K562 (cell line): ENCODE results near the gene SLC1A5. TPM values are rescaled to one million over a fixed set of nuclear protein-coding genes. Genes with fewer than 3 reads are reported as not detected.

Experiments
- ASH1L ChIP-seq: fragments of 450-650 bp; IDR thresholded peaks from 2 replicates; pipeline ENCODE4 v1.6.1; 2018; ENCODE audit warnings: borderline replicate concordance, mild to moderate bottlenecking, low read depth; ENCODE audit not compliant: partially characterized antibody
- CBFA2T3 ChIP-seq: fragments of 450-650 bp; IDR thresholded peaks from 2 replicates; pipeline ENCODE4 v1.6.1; 2017
- ELF4 ChIP-seq: fragments of 450-650 bp; formaldehyde crosslinking; IDR thresholded peaks from 2 replicates; pipeline ENCODE4 v1.4.0; 2022; ENCODE audit warnings: missing genetic modification characterization
- USF1 ChIP-seq: sonication (generic); formaldehyde crosslinking; IDR thresholded peaks from 2 replicates; pipeline ENCODE4 v1.9.0; 2022; ENCODE audit warnings: mild to moderate bottlenecking, missing genetic modification reagents
- ZNF175 ChIP-seq: fragments of 200-800 bp; sonication (Bioruptor generic); IDR thresholded peaks from 2 replicates; pipeline ENCODE4 v1.6.1; 2016; ENCODE audit warnings: low read depth, mild to moderate bottlenecking, missing genetic modification characterization, missing compliant biosample characterization
- ZNF589 ChIP-seq: fragments of 200-800 bp; sonication (Bioruptor generic); IDR thresholded peaks from 2 replicates; pipeline ENCODE4 v1.6.1; 2016; ENCODE audit warnings: low read depth, missing genetic modification characterization, missing compliant biosample characterization
- ZNF639 ChIP-seq, 2 experiments: fragments of 200-800 bp in 1 of 2; sonication (Bioruptor generic) in 1 of 2; sonication (generic) in 1 of 2; formaldehyde crosslinking in 1 of 2; IDR thresholded peaks in 1 of 2; conservative IDR thresholded peaks in 1 of 2; 2 replicates each; pipeline versions ENCODE4 v1.5.0 to v1.6.1; 2016 to 2020; ENCODE audit warnings: missing compliant biosample characterization in 1 of 2, missing genetic modification characterization in 1 of 2, missing genetic modification reagents in 1 of 2
- ZNF76 ChIP-seq: fragments of 250-450 bp; sonication (Bioruptor Pico); IDR thresholded peaks from 2 replicates; pipeline ENCODE4 v1.4.0; 2020; ENCODE audit warnings: mild to moderate bottlenecking, moderate library complexity, borderline replicate concordance
- polyA plus RNA-seq, 8 experiments: library from polyadenylated mRNA; depleted of rRNA in 4 of 8; stranded (reverse) in 5 of 8; unstranded in 3 of 8; fragments of >200 nt; fragmentation: Nextera tagmentation in 2 of 8; fragmentation: Illumina TruSeq in 1 of 8; extraction: Ambion mirVana in 2 of 8; extraction: Trizol in 1 of 8; gene quantifications; 2 replicates each; pipeline versions ENCODE4 v1.2.1 to v1.2.3, GENCODE V29; 2011 to 2014; ENCODE audit warnings: inconsistent platforms in 1 of 8, missing spikeins in 1 of 8
- total RNA-seq, 7 experiments: library from RNA; depleted of rRNA in 6 of 7; stranded (reverse); fragments of >200 nt in 6 of 7; fragmentation: Illumina TruSeq in 2 of 7; extraction: Trizol in 2 of 7; gene quantifications; 2 replicates each; pipeline versions ENCODE4 v1.2.1 to v1.2.3, GENCODE V29; 2011 to 2021; ENCODE audit warnings: low replicate concordance in 1 of 7
- TF ChIP-seq, protein P1 (sequence below): fragments of 250-450 bp; sonication (Bioruptor Pico); IDR thresholded peaks from 2 replicates; pipeline ENCODE4 v1.4.0; 2020
- TF ChIP-seq, protein P2 (sequence below): fragments of 450-650 bp; conservative IDR thresholded peaks from 2 replicates; pipeline ENCODE4 v1.6.1; 2016; ENCODE audit warnings: missing genetic modification characterization, low read depth, mild to moderate bottlenecking, control low read depth, missing compliant biosample characterization
- TF ChIP-seq, protein P3 (sequence below), 2 experiments: fragments of 150-350 bp in 1 of 2; IDR thresholded peaks; 2 replicates each; pipeline ENCODE4 v1.6.1; 2012 to 2016; ENCODE audit warnings: low read depth in 2 of 2, low read length in 2 of 2, mild to moderate bottlenecking in 1 of 2, moderate library complexity in 1 of 2

Gene SLC1A5
- total and polyA plus RNA-seq, 9 of the 15 experiments (the other 6 are each of a cell fraction or from before 2014, with no cell fraction given) = 31.2 to 417 (median 134) TPM

GRCh38 chr19:46746281-46747057, 41.9 kb downstream of the SLC1A5 start, which contains the start of gene STRN4 (continued):
- TF ChIP-seq, protein P1, sequence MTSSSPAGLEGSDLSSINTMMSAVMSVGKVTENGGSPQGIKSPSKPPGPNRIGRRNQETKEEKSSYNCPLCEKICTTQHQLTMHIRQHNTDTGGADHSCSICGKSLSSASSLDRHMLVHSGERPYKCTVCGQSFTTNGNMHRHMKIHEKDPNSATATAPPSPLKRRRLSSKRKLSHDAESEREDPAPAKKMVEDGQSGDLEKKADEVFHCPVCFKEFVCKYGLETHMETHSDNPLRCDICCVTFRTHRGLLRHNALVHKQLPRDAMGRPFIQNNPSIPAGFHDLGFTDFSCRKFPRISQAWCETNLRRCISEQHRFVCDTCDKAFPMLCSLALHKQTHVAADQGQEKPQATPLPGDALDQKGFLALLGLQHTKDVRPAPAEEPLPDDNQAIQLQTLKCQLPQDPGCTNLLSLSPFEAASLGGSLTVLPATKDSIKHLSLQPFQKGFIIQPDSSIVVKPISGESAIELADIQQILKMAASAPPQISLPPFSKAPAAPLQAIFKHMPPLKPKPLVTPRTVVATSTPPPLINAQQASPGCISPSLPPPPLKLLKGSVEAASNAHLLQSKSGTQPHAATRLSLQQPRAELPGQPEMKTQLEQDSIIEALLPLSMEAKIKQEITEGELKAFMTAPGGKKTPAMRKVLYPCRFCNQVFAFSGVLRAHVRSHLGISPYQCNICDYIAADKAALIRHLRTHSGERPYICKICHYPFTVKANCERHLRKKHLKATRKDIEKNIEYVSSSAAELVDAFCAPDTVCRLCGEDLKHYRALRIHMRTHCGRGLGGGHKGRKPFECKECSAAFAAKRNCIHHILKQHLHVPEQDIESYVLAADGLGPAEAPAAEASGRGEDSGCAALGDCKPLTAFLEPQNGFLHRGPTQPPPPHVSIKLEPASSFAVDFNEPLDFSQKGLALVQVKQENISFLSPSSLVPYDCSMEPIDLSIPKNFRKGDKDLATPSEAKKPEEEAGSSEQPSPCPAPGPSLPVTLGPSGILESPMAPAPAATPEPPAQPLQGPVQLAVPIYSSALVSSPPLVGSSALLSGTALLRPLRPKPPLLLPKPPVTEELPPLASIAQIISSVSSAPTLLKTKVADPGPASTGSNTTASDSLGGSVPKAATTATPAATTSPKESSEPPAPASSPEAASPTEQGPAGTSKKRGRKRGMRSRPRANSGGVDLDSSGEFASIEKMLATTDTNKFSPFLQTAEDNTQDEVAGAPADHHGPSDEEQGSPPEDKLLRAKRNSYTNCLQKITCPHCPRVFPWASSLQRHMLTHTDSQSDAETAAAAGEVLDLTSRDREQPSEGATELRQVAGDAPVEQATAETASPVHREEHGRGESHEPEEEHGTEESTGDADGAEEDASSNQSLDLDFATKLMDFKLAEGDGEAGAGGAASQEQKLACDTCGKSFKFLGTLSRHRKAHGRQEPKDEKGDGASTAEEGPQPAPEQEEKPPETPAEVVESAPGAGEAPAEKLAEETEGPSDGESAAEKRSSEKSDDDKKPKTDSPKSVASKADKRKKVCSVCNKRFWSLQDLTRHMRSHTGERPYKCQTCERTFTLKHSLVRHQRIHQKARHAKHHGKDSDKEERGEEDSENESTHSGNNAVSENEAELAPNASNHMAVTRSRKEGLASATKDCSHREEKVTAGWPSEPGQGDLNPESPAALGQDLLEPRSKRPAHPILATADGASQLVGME (CRISPR knock-in tag) = peak; percentile 31; the same call in 1 of the 2 replicates
- TF ChIP-seq ZNF639 (CRISPR knock-in tag; conservative IDR thresholded peaks at IDR 0.05 in 1 of 2, IDR thresholded peaks at IDR 0.05 in 1 of 2) (peak in 1 of 2 experiments; percentile 46; a peak in 1 of 4 replicates), ASH1L (no peak), CBFA2T3 (no peak), ZNF76 (CRISPR knock-in tag) (no peak), ZNF589 (CRISPR knock-in tag) (0 out of 2 replicates have a peak, but pooled peaks have one; percentile 42), ZNF175 (CRISPR knock-in tag) (no peak), USF1 (CRISPR knock-in tag) (no peak), ELF4 (no peak)
- TF ChIP-seq, protein P2, sequence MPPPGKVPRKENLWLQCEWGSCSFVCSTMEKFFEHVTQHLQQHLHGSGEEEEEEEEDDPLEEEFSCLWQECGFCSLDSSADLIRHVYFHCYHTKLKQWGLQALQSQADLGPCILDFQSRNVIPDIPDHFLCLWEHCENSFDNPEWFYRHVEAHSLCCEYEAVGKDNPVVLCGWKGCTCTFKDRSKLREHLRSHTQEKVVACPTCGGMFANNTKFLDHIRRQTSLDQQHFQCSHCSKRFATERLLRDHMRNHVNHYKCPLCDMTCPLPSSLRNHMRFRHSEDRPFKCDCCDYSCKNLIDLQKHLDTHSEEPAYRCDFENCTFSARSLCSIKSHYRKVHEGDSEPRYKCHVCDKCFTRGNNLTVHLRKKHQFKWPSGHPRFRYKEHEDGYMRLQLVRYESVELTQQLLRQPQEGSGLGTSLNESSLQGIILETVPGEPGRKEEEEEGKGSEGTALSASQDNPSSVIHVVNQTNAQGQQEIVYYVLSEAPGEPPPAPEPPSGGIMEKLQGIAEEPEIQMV = no peak
- TF ChIP-seq, protein P3, sequence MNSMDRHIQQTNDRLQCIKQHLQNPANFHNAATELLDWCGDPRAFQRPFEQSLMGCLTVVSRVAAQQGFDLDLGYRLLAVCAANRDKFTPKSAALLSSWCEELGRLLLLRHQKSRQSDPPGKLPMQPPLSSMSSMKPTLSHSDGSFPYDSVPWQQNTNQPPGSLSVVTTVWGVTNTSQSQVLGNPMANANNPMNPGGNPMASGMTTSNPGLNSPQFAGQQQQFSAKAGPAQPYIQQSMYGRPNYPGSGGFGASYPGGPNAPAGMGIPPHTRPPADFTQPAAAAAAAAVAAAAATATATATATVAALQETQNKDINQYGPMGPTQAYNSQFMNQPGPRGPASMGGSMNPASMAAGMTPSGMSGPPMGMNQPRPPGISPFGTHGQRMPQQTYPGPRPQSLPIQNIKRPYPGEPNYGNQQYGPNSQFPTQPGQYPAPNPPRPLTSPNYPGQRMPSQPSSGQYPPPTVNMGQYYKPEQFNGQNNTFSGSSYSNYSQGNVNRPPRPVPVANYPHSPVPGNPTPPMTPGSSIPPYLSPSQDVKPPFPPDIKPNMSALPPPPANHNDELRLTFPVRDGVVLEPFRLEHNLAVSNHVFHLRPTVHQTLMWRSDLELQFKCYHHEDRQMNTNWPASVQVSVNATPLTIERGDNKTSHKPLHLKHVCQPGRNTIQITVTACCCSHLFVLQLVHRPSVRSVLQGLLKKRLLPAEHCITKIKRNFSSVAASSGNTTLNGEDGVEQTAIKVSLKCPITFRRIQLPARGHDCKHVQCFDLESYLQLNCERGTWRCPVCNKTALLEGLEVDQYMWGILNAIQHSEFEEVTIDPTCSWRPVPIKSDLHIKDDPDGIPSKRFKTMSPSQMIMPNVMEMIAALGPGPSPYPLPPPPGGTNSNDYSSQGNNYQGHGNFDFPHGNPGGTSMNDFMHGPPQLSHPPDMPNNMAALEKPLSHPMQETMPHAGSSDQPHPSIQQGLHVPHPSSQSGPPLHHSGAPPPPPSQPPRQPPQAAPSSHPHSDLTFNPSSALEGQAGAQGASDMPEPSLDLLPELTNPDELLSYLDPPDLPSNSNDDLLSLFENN (IDR thresholded peaks at IDR 0.05; ENCODE audit: low read depth in 2 of 2, low read length in 2 of 2) = no peak
